CD14-positive monocyte (primary cell): Measurements from ENCODE around the gene NLRP12. TPM values are rescaled to one million over a fixed set of nuclear protein-coding genes. Genes with fewer than 3 reads are reported as not detected.

Experiments used
- DNase-seq, 3 donors: peaks; one replicate each; pipeline ENCODE4 v3.0.0-alpha.2; 2011 to 2022
- H2AFZ ChIP-seq: 2 replicates; pipeline ENCODE4 v1.6.0; 2012; ENCODE audit warnings: mild to moderate bottlenecking, low read depth, low read length, inconsistent platforms; ENCODE audit not compliant: insufficient read depth, poor library complexity, severe bottlenecking
- H3K27ac ChIP-seq, 2 donors: 1 replicate in 1 of 2; 2 replicates in 1 of 2; pipeline ENCODE4 v1.5.1; 2012 to 2013; ENCODE audit warnings: low read length in 2 of 2, control low read depth in 1 of 2, inconsistent platforms in 1 of 2, low read depth in 1 of 2, mild to moderate bottlenecking in 1 of 2
- H3K27me3 ChIP-seq, 2 donors: one replicate each; pipeline versions ENCODE4 v1.6.0 to v1.6.1; 2011 to 2013; ENCODE audit warnings: low read length in 2 of 2; ENCODE audit not compliant: control insufficient read depth in 2 of 2, insufficient read depth in 2 of 2
- H3K36me3 ChIP-seq, 2 donors: replicated peaks in 1 of 2; 1 replicate in 1 of 2; 2 replicates in 1 of 2; pipeline versions ENCODE4 v1.5.1 to v1.6.1; 2012 to 2013; ENCODE audit warnings: low read length in 2 of 2, control low read depth in 1 of 2, inconsistent platforms in 1 of 2, mild to moderate bottlenecking in 1 of 2; ENCODE audit not compliant: insufficient read depth in 2 of 2, control insufficient read depth in 1 of 2
- H3K4me1 ChIP-seq, 2 donors: 1 replicate in 1 of 2; 2 replicates in 1 of 2; pipeline versions ENCODE4 v1.5.1 to v1.6.1; 2012 to 2013; ENCODE audit warnings: low read length in 2 of 2, control low read depth in 1 of 2, inconsistent platforms in 1 of 2, mild to moderate bottlenecking in 1 of 2, moderate library complexity in 1 of 2; ENCODE audit not compliant: insufficient read depth in 2 of 2, control insufficient read depth in 1 of 2
- H3K4me2 ChIP-seq: replicated peaks from 2 replicates; pipeline ENCODE3; 2012; ENCODE audit warnings: low read length, moderate library complexity, mild to moderate bottlenecking; ENCODE audit not compliant: poor library complexity, severe bottlenecking; ENCODE audit errors: extremely low read depth
- H3K4me3 ChIP-seq, 3 experiments: fragments of 200-600 bp in 1 of 3; sonication (generic) in 1 of 3; replicated peaks in 1 of 3; 1 replicate in 2 of 3; 2 replicates in 1 of 3; pipeline ENCODE4 v1.5.1; 2011 to 2013; ENCODE audit warnings: low read length in 3 of 3, mild to moderate bottlenecking in 3 of 3, control low read depth in 2 of 3, low read depth in 2 of 3, inconsistent platforms in 1 of 3, moderate library complexity in 1 of 3
- H3K79me2 ChIP-seq: 2 replicates; pipeline ENCODE4 v1.6.0; 2012; ENCODE audit warnings: mild to moderate bottlenecking, control low read depth, inconsistent platforms, low read length, moderate library complexity; ENCODE audit not compliant: insufficient read depth
- H3K9ac ChIP-seq: 2 replicates; pipeline ENCODE4 v1.6.0; 2017; ENCODE audit warnings: low read length, mild to moderate bottlenecking; ENCODE audit not compliant: insufficient read depth, poor library complexity, severe bottlenecking
- H3K9me3 ChIP-seq, 2 donors: replicated peaks in 1 of 2; 1 replicate in 1 of 2; 2 replicates in 1 of 2; pipeline versions ENCODE4 v1.5.1 to v1.6.1; 2012 to 2013; ENCODE audit warnings: low read length in 2 of 2, control low read depth in 1 of 2; ENCODE audit not compliant: control insufficient read depth in 1 of 2, insufficient read depth in 1 of 2
- H4K20me1 ChIP-seq: 2 replicates; pipeline ENCODE4 v1.6.0; 2012; ENCODE audit warnings: mild to moderate bottlenecking, low read length, control low read depth, moderate library complexity; ENCODE audit not compliant: insufficient read depth
- H3K27ac Mint-ChIP-seq, 7 donors: one replicate each; pipeline ENCODE4 v1.8.0; 2020; ENCODE audit warnings: mild to moderate bottlenecking in 7 of 7, mixed read lengths in 7 of 7, moderate library complexity in 6 of 7, inconsistent platforms in 2 of 7
- H3K27me3 Mint-ChIP-seq, 3 donors: one replicate each; pipeline ENCODE4 v1.8.0; 2021 to 2022; ENCODE audit warnings: low read depth in 3 of 3, mild to moderate bottlenecking in 3 of 3, mixed read lengths in 3 of 3, moderate library complexity in 3 of 3, inconsistent platforms in 1 of 3
- H3K36me3 Mint-ChIP-seq, 2 donors: one replicate each; pipeline ENCODE4 v1.8.0; 2020; ENCODE audit warnings: mixed read lengths in 2 of 2, inconsistent platforms in 1 of 2, mild to moderate bottlenecking in 1 of 2
- H3K4me1 Mint-ChIP-seq: one replicate; pipeline ENCODE4 v1.8.0; 2020; ENCODE audit warnings: mild to moderate bottlenecking, mixed read lengths
- H3K4me3 Mint-ChIP-seq, 2 donors: one replicate each; pipeline ENCODE4 v1.8.0; 2020; ENCODE audit warnings: mild to moderate bottlenecking in 2 of 2, mixed read lengths in 2 of 2, moderate library complexity in 1 of 2
- H3K9me3 Mint-ChIP-seq, 7 donors: one replicate each; pipeline ENCODE4 v1.8.0; 2020 to 2022; ENCODE audit warnings: mixed read lengths in 7 of 7, mild to moderate bottlenecking in 6 of 7, moderate library complexity in 6 of 7, inconsistent platforms in 2 of 7
- CTCF ChIP-seq: fragments of 200-600 bp; IDR thresholded peaks from one replicate; pipeline ENCODE4 v1.8.0; 2022; ENCODE audit warnings: antibody characterized with exemption, mild to moderate bottlenecking
- WGBS: methylation state at CpG from one replicate; pipeline ENCODE4 v1.1.5; 2013; ENCODE audit warnings: missing lambda C conversion rate; ENCODE audit not compliant: insufficient coverage; 5-methylcytosine and 5-hydroxymethylcytosine counted together
- intact Hi-C, 2 donors: fragments of 100-400 bp; cut with micrococcal nuclease; formaldehyde crosslinking; loops; one replicate each; pipeline versions ENCODE4 v1.15.0 to v1.15.1; 2023
- polyA plus RNA-seq, 3 donors: library from polyadenylated mRNA; depleted of rRNA in 1 of 3; unstranded in 2 of 3; stranded (reverse) in 1 of 3; fragments of 300-500 nt in 2 of 3; fragments of >200 nt in 1 of 3; fragmentation: Illumina TruSeq in 2 of 3; gene quantifications; 1 replicate in 2 of 3; 2 replicates in 1 of 3; pipeline ENCODE4 v1.2.3, GENCODE V29; 2012 to 2021

NLRP12 gene
- polyA plus RNA-seq, 3 donors = 40.5 to 64.9 (median 47.0) TPM

- Histone ChIP-seq H4K20me1 (peaks cover 99% of the 10 kb centered on the region), H3K4me3 (no peak overlapping the region), H3K9ac (no peak overlapping the region), H2AFZ (no peak overlapping the region), H3K79me2 (peaks cover 61% of the 10 kb centered on the region), H3K4me1 (no peaks in the 10 kb centered on the region), H3K9me3 (no peaks in the 10 kb centered on the region), H3K36me3 (peaks cover 80 to 99% of the 10 kb centered on the region in 2 donors), H3K27me3 (no peaks in the 10 kb centered on the region), H3K27ac (no peak overlapping the region), H3K4me2 (no peak overlapping the region)
- Mint-ChIP-seq H3K27me3 (peaks cover 0 to 1% (median 0%) of the 10 kb centered on the region in 3 donors), H3K9me3 (no peaks in the 10 kb centered on the region), H3K4me3 (no peak overlapping the region), H3K27ac (peak overlapping the region in 1 of 7 donors; percentile 46), H3K4me1 (peaks cover 11% of the 10 kb centered on the region), H3K36me3 (peaks cover 75 to 98% of the 10 kb centered on the region in 2 donors)
- peak in 1 of 3 donors; percentile 22 for DNase-seq
- intact Hi-C loops = no loop called here
- WGBS = 84% methylated on average over 27 of the region's 28 CpGs
- no peak for TF ChIP-seq CTCF
These were observed 14.5 kb downstream of the NLRP12 start for GRCh38 chr19:53809518-53810186.

- peaks cover 73 to 98% of the 10 kb centered on the region in 2 donors for H3K36me3 Mint-ChIP-seq
- no peak overlapping the region for H3K4me3 ChIP-seq
- no peak overlapping the region for H3K4me3 Mint-ChIP-seq
- peak; percentile 30 to 40 (median 38) for DNase-seq
- no CpG with 5 or more reads among the region's 5 CpGs for WGBS
- H3K27me3 ChIP-seq = no peaks in the 10 kb centered on the region
- TF ChIP-seq CTCF = peak; percentile 55
- H4K20me1 ChIP-seq = peaks cover 99% of the 10 kb centered on the region
- H3K27ac Mint-ChIP-seq = peak overlapping the region in 1 of 7 donors; percentile 16
- H3K9ac ChIP-seq = no peak overlapping the region
- intact Hi-C loops = no loop called here
- no peaks in the 10 kb centered on the region for H3K9me3 Mint-ChIP-seq
- peaks cover 80 to 99% of the 10 kb centered on the region in 2 donors for H3K36me3 ChIP-seq
- no peak overlapping the region for H3K27ac ChIP-seq
- peaks cover 0 to 1% (median 0%) of the 10 kb centered on the region in 3 donors for H3K27me3 Mint-ChIP-seq
- peaks cover 11% of the 10 kb centered on the region for H3K4me1 Mint-ChIP-seq
- no peak overlapping the region for H3K4me2 ChIP-seq
- no peak overlapping the region for H2AFZ ChIP-seq
- peaks cover 61% of the 10 kb centered on the region for H3K79me2 ChIP-seq
- H3K9me3 ChIP-seq = no peaks in the 10 kb centered on the region
- no peaks in the 10 kb centered on the region for H3K4me1 ChIP-seq
These were observed 15.4 kb downstream of the NLRP12 start for GRCh38 chr19:53808710-53809125.
